ENCODE results near the gene NBEAL2. TPM values are rescaled to one million over a fixed set of nuclear protein-coding genes. Genes with fewer than 3 reads are reported as not detected.

Gene NBEAL2, protein sequence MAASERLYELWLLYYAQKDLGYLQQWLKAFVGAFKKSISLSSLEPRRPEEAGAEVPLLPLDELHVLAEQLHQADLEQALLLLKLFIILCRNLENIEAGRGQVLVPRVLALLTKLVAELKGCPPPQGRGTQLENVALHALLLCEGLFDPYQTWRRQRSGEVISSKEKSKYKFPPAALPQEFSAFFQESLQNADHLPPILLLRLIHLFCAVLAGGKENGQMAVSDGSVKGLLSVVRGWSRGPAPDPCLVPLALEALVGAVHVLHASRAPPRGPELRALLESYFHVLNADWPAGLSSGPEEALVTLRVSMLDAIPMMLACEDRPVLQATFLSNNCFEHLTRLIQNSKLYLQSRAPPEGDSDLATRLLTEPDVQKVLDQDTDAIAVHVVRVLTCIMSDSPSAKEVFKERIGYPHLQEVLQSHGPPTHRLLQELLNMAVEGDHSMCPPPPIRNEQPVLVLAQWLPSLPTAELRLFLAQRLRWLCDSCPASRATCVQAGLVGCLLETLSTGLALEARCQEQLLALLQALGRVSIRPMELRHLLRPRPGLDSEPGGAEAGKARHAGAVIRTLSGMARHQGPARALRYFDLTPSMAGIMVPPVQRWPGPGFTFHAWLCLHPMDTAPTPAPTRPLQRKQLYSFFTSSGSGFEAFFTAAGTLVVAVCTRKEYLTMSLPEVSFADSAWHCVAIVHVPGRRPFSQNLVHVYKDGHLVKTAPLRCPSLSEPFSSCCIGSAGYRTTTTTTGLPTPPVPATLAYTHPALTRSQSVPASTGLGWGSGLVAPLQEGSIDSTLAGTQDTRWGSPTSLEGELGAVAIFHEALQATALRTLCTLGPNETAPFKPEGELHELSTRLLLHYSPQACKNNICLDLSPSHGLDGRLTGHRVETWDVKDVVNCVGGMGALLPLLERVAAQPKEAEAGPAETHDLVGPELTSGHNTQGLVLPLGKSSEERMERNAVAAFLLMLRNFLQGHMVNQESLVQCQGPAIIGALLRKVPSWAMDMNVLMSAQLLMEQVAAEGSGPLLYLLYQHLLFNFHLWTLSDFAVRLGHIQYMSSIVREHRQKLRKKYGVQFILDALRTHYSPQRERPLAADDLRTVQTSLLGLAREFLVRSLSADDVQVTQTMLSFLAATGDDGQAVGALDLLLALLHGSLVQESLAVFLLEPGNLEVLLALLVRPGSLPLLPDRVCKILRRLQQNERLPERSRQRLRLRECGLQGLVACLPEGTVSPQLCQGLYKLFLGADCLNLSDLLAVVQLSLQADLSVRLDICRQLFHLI (N-terminal part only)
- 115 and 119 TPM in 2 replicates for total RNA-seq

DNA sequence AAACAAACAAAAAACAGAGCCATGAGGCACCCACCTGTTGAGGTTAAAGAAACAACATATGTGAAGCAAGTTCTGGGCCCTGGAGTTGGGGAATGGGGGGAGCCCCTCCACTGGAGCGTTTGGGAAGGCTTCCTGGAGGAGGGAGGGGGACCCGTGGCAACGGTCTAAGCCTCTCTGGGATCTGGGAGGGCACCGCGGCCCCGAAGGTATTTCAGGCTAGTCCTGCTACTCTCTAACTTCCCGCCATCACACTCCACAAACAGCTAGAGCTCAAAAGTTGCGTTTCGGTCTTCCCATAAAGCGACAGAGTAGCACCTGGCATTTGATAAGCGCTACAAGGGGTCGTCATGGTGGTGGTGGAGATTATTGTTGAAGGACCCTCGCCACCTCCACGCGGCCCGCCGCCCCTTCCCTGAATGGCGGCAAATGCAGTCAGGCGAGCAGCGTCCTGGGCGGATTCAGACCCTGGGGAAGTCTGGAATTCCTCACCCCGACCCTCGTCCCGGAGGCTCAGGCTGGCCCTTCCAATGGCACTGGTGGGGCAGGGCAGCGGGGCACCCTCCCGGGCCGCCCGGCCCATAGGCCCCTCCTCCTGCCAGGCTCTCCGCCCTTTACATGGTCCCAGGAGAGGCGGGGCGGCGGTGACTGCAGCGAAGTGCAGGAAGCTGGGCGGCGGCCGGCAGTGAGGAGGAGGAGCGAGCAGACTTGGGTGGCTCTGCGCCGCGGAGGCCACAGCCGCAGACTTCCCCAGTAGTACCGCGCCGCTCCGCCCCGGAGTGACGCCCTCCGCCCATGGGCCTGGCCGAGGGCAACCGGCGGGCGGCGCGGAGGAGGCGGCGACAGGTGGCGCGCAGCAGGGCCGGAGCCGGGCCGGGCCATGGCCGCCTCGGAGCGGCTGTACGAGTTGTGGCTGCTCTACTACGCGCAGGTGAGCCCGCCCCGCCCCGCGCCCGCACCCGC, at the start of gene NBEAL2:
Gene NBEAL2, plus strand, starts transcription at position 682 of the 960 bp plus-strand sequence. Its CDS starts 196 bp downstream, at position 878.
- Mint-ChIP-seq H3K9me3 (no peaks in the 10 kb centered on the region), H3K4me3 (peak within 1 kb of the TSS; percentile 92), H3K4me1 (peaks cover 52% of the 10 kb centered on the region), H3K36me3 (ENCODE audit: low read depth) (peaks cover 17% of the 10 kb centered on the region), H3K27ac (peak within 1 kb of the TSS; percentile 93), H3K27me3 (peaks cover 2% of the 10 kb centered on the region)
- peak; percentile 99 for DNase-seq
- intact Hi-C loops (cut with micrococcal nuclease): loop anchor here (1.0 to 5.0 kb wide), 6 partner anchors 8 to 401 kb away; partner anchors contain the start of genes KIF9, KLHL18 and SETD2

DNA sequence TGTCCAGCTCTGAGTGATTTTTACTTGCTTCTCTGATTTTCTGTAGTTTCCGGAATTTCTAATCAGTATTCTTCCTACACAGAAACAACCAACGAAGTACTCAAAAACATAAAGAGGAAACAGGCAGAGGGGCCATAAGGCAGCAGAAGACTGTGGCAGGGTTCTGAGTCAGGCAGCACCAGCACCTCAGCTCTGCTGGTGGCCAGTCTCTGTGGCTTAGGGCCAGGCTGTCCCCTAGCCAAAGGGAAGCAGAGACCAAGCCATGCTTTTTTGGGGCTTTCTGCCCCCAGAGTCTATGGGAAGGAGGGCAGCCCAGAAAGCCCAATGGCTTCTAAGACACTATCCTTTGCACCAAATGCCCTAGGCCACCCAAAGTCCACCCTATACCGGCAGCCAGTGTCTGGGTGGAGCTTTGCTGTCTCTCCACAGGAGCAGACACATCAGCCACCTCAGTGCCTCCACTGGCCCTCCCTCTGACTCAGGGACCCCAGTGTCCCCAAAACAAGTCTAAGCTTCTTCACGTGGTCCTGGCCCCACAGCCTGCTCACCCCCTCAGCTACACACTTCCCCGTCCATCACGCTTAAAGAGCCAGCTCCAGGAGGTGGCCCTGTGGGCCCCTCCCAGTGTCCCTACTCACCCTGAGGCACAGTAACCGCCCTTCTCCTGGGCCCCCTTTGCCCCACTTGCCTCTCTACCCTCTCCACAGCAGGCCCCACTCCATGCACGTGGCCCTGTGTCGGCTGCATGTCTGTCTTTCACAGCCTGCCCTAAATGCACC, 49.1 kb upstream of the NBEAL2 start:
- Mint-ChIP-seq H3K27ac (peak overlapping the region; percentile 86), H3K9me3 (peaks cover 6% of the 10 kb centered on the region), H3K27me3 (no peaks in the 10 kb centered on the region), H3K36me3 (ENCODE audit: low read depth) (peaks cover 43% of the 10 kb centered on the region), H3K4me3 (no peak overlapping the region), H3K4me1 (peaks cover 57% of the 10 kb centered on the region)
- DNase-seq: no peak
- intact Hi-C loops (cut with micrococcal nuclease): loop anchor here (2.0 to 5.0 kb wide), 2 partner anchors 18 to 42 kb away; no protein-coding TSS in a partner anchor

DNA sequence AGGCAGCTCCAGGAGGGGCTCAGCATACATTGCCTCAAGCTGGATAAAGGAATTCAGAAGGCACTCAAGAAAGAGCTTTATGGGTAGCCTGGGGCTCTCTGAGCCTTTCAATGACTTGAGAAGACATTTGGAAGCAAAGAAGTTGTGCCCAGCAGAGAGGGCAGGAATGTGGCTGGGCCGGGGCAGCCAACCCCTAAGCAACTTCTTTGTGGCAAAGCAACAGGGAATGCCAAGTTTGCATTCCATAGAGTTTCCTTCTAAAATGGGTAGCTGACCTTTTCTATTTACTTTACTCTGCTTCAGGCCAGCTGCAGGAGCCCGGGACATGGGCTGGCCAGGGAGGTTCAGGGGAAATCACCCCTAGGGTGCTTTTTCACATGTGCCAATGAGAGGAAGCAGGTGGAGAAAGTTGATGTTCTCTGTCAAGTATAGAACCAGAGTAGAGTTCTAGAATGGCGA, 48.5 kb upstream of the NBEAL2 start:
- Mint-ChIP-seq H3K36me3 (ENCODE audit: low read depth) (peaks cover 43% of the 10 kb centered on the region), H3K9me3 (peaks cover 6% of the 10 kb centered on the region), H3K27me3 (no peaks in the 10 kb centered on the region), H3K27ac (peak overlapping the region; percentile 86), H3K4me1 (peaks cover 58% of the 10 kb centered on the region), H3K4me3 (no peak overlapping the region)
- intact Hi-C loops (cut with micrococcal nuclease): loop anchor here (2.0 to 5.0 kb wide), 2 partner anchors 18 to 41 kb away; no protein-coding TSS in a partner anchor
- no peak for DNase-seq

DNA sequence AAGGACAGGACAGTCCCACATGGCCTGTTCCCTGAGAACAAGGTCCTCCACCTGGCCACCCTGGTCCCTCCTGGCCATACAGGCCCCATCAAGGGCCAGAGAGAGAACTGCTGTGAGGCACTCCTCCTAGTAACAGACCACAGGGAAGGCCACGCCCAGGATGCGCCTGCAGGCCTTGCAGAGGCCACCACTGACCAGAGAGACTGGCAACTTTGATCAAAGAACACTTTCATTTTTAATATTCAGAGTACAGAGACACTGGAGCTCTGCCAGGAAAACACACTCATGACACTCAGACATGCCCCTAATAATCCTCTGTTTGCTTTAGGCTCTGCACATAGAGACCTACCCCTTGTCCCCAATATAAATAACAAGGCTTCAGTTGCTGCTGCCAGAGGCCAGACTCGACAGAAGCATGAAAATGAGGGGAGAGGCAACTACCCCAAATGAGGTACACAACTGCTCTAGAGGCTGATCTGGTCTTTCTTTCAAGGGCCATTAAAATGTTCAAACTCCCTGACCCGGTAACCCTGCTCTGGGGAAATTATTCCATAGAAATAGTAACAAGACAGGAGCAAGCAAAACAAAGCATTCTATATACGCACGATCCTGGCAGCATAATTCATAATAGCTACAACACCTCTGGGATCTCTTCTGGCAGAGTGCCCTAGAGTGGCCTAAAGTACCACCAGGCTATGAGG, 47.7 kb upstream of the NBEAL2 start:
- Mint-ChIP-seq H3K4me3 (peak overlapping the region; percentile 43), H3K27ac (peak overlapping the region; percentile 86), H3K9me3 (peaks cover 6% of the 10 kb centered on the region), H3K27me3 (no peaks in the 10 kb centered on the region), H3K4me1 (peaks cover 59% of the 10 kb centered on the region), H3K36me3 (ENCODE audit: low read depth) (peaks cover 48% of the 10 kb centered on the region)
- DNase-seq: no peak
- intact Hi-C loops (cut with micrococcal nuclease): loop anchor here (2.0 to 5.0 kb wide), 2 partner anchors 17 to 41 kb away; no protein-coding TSS in a partner anchor

DNA sequence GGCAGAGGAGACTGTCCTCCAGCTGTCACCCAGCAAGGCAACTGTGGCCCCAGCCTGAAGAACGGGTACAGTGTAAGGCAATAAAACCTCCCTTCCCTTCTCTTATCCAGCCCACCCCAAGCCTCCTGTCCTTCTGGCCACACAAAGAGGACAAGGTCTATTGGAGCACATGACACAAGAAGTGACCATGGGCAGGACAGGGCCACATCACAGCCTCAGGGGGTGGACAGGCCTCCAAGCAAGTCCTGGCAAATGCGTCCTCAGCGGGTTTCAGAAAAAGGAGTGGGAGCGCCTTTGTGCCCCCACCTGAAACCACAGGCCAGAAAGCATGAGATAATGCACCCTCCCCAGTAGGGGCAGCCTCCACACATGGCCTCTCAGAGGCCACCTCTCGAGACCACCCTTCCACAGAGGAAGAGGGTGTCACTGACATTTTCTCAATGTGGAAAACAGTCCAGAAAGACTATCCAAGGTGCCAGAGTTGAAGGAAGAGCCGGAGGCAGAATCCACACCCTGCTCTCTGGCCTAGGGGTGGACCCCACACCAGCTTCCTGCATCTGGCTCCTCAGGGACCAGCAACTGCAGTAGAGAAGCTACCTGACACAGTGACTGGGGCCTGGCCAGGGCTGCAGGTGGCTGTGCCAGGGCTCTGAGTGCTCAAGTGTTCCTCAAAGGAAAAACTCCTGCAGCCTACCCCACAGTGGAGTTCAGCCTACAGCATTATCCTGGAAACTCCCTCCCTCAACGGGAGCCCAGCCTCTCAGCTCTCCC, 46.8 kb upstream of the NBEAL2 start:
- Mint-ChIP-seq H3K27ac (peak overlapping the region; percentile 86), H3K9me3 (peaks cover 6% of the 10 kb centered on the region), H3K36me3 (ENCODE audit: low read depth) (peaks cover 44% of the 10 kb centered on the region), H3K27me3 (no peaks in the 10 kb centered on the region), H3K4me1 (peaks cover 51% of the 10 kb centered on the region), H3K4me3 (no peak overlapping the region)
- DNase-seq: no peak
- intact Hi-C loops (cut with micrococcal nuclease): loop anchor here (5.0 kb wide), 1 partner anchor 40 kb away; no protein-coding TSS in a partner anchor

DNA sequence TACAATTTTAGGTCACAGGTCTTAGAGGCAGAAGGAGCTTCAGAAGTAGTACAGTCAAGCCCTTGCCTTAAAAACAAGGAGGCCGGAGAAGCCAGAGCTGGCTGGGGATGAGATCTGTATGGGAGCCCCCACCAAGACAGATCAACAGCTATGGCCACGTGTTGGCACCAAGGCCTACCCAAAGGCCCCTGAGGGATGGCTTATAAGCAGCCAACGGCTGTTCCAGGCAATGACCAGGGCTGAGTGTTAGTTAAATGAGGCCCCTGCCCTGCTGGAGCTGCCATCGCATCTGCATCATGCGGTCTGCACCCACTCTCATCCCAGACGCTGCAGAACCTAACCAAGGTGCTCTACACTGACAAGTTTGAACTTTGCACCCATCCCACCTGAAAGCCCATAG, 46.2 kb upstream of the NBEAL2 start:
- DNase-seq: no peak
- intact Hi-C loops (cut with micrococcal nuclease): loop anchor here (5.0 kb wide), 1 partner anchor 39 kb away; no protein-coding TSS in a partner anchor
- Mint-ChIP-seq H3K4me3 (no peak overlapping the region), H3K4me1 (peaks cover 51% of the 10 kb centered on the region), H3K9me3 (peaks cover 5% of the 10 kb centered on the region), H3K36me3 (ENCODE audit: low read depth) (peaks cover 45% of the 10 kb centered on the region), H3K27me3 (no peaks in the 10 kb centered on the region), H3K27ac (peak overlapping the region; percentile 9)

DNA sequence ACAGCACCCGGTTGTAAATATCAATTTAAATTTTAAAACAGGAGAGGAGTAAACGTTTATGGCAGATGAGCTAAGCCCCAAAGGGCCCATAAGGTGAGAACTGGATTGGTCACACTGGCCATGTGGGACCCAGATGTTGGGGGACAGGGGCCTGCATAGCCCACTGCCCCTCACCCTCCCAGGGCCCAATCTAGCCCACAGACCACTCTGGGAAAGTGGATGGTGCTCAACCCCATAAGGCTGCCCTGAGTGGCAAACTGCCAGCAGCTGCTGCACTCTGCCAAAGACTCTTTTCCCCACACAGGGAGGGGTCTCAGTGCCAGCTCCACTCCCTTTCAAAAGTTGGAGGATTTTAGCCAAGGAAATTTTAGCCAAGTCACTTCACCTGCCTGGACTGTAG, 45.4 kb upstream of the NBEAL2 start:
- Mint-ChIP-seq H3K4me3 (no peak overlapping the region), H3K36me3 (ENCODE audit: low read depth) (peaks cover 42% of the 10 kb centered on the region), H3K27me3 (no peaks in the 10 kb centered on the region), H3K9me3 (no peaks in the 10 kb centered on the region), H3K4me1 (peaks cover 48% of the 10 kb centered on the region), H3K27ac (no peak overlapping the region)
- intact Hi-C loops (cut with micrococcal nuclease): loop anchor here (5.0 kb wide), 1 partner anchor 38 kb away; no protein-coding TSS in a partner anchor
- DNase-seq: no peak

DNA sequence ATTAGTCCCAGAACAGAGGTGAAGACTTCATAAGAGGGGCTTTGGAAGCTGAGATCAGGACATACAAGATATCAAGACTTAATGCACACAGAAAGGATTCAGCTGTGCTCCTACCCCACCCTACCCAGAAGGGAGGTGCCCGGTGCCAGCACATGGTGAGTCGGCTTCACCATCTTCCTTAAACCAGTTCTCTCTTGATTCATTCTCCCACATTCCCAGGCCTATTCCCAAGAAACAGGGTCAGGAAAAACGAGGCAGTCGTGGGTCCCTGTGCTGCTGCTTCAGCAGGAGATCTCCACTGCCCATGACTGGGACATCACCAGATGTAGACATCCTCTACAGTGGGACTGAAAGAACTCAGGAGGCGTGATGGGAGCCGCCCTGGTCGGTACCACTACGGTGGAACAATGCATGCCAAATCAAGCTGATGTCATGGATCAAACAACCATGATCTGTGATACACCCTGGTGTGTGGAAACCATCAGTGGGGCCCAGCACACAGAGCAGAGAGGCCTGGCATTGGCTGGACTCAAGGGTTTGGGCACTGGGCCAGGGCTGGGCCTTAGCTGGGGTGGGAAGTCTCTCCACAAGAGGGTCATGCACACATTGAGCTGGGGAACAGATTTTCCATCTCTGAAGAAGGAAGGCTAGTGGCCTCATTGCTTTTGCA, 44.8 kb upstream of the NBEAL2 start:
- intact Hi-C loops (cut with micrococcal nuclease): loop anchor here (5.0 kb wide), 1 partner anchor 38 kb away; no protein-coding TSS in a partner anchor
- Mint-ChIP-seq H3K9me3 (no peaks in the 10 kb centered on the region), H3K27me3 (no peaks in the 10 kb centered on the region), H3K4me1 (peaks cover 49% of the 10 kb centered on the region), H3K27ac (no peak overlapping the region), H3K36me3 (ENCODE audit: low read depth) (peaks cover 40% of the 10 kb centered on the region), H3K4me3 (no peak overlapping the region)
- no peak for DNase-seq

DNA sequence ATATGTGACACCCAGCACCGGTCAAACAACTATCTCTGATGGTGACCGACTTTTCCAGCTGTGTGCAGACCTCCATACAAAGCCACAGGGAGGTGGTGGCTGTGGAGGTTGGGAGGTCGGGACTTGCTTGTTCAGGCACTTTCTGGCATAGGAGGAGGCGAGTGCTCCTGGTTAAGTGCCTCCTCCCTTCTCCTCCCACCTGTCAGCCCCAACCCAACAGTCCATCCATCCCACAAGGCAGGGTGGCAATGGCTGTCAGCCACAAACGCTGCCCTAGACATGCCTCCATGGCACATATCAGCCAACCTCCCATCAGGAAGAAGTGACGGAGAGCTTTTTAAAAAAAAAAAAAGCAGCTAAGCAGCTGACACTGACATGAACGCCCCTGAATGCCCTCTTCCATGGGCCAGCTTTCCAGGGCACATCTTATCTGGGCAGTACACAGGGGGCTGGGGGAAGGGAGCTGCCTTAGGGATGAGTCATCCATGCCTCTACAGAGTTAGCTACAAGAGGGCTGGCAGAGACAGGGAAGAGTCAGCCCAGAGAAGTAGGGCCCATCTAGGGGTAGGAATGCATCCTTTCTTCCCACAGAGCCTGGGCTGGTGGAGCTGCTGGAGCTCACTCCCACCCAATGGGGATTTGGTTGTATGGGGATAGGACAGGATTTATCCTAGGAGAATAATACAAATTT, 44.2 kb upstream of the NBEAL2 start:
- Mint-ChIP-seq H3K27me3 (no peaks in the 10 kb centered on the region), H3K36me3 (ENCODE audit: low read depth) (peaks cover 43% of the 10 kb centered on the region), H3K4me3 (no peak overlapping the region), H3K4me1 (peaks cover 54% of the 10 kb centered on the region), H3K9me3 (no peaks in the 10 kb centered on the region), H3K27ac (no peak overlapping the region)
- no peak for DNase-seq
- intact Hi-C loops (cut with micrococcal nuclease): no loop called here

DNA sequence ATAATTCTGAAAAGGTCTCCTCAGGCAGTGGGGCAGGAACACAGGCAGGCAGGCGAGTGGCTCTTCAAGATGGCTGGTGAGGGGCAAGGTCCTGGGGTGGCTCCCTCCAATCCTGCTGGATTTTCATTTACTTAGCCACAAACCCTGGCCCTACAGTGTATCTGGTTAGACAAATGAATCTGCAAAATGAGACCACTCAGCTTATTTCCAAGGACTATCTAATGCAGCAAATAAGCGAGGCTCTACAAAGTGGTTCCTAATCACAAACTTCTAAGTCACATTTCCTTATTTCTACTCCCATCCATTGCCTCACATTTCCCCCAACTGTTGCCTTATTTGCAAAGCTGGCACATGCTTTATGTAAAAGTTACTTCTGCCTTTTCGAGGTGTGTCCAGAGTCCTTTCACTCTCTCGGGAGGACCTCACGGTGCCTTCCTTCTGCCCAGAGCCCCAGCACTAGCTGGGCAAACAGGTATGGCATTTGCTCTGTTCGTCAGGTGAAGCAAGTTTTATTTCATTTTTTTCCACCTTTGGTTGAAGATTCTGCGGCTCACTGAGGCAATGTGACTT, 43.4 kb upstream of the NBEAL2 start:
- no peaks in the 10 kb centered on the region for H3K27me3 Mint-ChIP-seq
- intact Hi-C loops (cut with micrococcal nuclease): no loop called here
- H3K9me3 Mint-ChIP-seq: no peaks in the 10 kb centered on the region
- no peak for DNase-seq
- peaks cover 52% of the 10 kb centered on the region for H3K4me1 Mint-ChIP-seq
- no peak overlapping the region for H3K4me3 Mint-ChIP-seq
- peak overlapping the region; percentile 37 for H3K27ac Mint-ChIP-seq
- peaks cover 42% of the 10 kb centered on the region for H3K36me3 Mint-ChIP-seq (ENCODE audit: low read depth)

Measured in activated CD4-positive, alpha-beta T cell treated with anti-CD3 and anti-CD28 coated beads, Interleukin-2, amount 10 ng/mL, durations not matched to agents 24 days and 14 days (primary cell).